Choroid plexus epithelial cell (primary cell): ENCODE data around the gene GPSM3.
A peak's percentile ranks its signal among the peaks of the same experiment; 100 is the strongest.

Source experiments
- DNase-seq: peaks from one replicate; pipeline ENCODE4 v3.0.0-alpha.2; 2010; ENCODE audit warnings: low read depth
- H3K4me3 ChIP-seq: 2 replicates; pipeline ENCODE4 v1.5.1; 2011; ENCODE audit warnings: low read depth, mild to moderate bottlenecking, control low read depth, low read length, moderate library complexity
- TF ChIP-seq, protein P1 (sequence below): conservative IDR thresholded peaks from 2 replicates; pipeline ENCODE4 v1.5.1; 2011; ENCODE audit warnings: low read depth, mild to moderate bottlenecking, control low read depth, inconsistent platforms, low read length, moderate library complexity

GPSM3 gene

DNA sequence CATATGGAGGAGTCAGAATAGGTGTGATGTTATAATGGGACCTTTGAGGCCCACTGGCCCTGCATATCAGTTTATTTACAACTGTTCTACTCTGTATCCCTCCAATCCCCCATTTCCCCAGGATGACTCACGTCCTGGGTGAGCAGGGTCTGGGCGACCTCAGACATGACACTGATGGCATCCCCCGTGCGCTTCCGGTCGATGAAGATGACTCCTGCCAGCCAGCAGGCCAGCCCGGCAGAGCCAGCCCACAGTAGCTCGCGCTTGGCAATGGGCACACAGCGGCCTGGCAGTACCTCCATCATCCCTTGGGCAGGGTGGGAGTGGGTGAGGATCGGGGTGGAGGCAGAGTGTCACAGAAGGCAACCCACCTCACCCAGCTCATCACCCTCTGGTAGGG is 22.1 kb downstream of the GPSM3 start:
- no peak for DNase-seq
- TF ChIP-seq, protein P1, sequence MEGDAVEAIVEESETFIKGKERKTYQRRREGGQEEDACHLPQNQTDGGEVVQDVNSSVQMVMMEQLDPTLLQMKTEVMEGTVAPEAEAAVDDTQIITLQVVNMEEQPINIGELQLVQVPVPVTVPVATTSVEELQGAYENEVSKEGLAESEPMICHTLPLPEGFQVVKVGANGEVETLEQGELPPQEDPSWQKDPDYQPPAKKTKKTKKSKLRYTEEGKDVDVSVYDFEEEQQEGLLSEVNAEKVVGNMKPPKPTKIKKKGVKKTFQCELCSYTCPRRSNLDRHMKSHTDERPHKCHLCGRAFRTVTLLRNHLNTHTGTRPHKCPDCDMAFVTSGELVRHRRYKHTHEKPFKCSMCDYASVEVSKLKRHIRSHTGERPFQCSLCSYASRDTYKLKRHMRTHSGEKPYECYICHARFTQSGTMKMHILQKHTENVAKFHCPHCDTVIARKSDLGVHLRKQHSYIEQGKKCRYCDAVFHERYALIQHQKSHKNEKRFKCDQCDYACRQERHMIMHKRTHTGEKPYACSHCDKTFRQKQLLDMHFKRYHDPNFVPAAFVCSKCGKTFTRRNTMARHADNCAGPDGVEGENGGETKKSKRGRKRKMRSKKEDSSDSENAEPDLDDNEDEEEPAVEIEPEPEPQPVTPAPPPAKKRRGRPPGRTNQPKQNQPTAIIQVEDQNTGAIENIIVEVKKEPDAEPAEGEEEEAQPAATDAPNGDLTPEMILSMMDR, result no peak
- no peak overlapping the region for H3K4me3 ChIP-seq

DNA sequence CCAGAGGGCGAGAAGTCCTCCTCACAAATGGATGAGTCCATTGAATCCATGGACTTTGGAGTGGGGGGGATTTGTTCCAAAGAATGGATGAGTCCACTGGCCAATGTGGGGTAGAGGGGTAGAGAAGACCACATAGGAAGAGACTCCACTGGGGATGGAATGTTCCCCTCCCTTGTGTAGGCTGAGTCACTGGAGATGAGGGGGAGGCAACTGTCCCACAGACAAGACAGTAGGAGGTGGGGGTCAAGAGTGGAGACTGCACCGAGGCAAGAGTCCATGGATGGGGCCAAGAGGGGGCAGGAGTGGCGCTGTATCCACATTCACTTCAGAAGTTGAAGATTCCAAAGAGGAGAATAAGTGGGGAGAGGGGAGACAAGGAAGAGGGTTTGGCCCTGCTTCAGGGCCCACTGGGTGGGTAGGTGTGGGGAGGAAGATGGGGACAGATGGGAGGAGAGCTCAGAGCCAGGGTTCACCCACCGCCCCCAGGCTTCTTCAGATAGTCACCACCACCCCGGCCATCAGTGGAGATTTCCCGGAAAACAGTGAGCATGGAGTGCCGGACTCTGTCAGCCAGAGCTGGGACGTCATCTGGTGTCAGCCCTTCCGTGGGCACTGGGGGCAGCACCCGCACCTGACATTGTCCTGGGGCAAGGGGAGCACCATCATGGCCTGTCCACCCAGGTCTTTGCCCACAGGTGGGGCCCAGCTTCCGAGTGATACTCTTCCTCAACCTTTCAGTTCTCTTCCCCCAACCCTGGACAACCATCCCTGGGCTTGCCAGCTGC is 23.4 kb downstream of the GPSM3 start:
- H3K4me3 ChIP-seq, result no peak overlapping the region
- TF ChIP-seq, protein P1, result peak; percentile 1
- peak; percentile 28 for DNase-seq

DNA sequence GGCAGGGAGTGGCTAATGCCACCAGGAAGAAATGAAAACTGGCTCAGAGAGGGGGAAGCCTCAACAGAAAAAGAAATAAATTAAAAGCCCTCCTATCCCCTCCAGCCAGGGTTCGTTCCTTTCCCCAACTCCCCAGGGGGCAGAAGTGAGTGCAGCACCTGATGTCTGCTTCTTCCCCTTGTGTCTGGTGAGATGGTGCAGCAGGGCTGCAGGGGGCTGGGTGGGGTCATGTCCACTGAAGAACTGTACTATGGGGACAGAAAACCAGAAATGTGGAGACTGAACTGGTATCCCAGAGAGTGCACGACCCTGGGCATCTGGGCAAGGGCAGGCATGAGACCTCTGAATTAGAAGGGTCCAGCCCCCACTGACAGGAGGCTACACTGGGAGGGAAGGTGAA is 24.1 kb downstream of the GPSM3 start:
- no peak overlapping the region for H3K4me3 ChIP-seq
- DNase-seq, result no peak
- TF ChIP-seq, protein P1, result no peak

DNA sequence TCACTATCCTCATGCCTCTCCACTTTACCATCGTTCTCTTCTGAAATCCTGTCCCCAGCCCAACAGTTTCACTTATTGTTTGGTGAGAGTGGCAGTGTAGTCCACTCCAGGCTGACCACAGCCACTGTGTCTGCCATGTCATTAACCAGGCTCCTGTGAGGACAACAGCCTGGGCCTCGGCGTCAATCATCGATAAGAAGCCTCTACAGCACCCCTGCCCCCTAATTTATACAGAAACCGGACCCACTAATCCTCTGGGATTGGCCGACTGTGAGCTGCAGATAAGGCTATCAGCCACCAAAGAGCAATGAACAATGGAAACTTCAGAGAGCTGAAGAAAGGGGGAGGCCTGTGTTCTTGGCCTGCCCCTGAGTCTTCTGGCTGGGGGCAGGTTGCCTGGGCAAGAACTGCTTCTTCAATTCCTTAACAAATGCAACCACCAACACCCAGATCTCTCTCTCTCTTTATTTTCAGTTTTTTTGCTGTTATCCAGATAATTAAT is 24.6 kb downstream of the GPSM3 start:
- no peak for DNase-seq
- TF ChIP-seq, protein P1, result no peak
- no peak overlapping the region for H3K4me3 ChIP-seq

DNA sequence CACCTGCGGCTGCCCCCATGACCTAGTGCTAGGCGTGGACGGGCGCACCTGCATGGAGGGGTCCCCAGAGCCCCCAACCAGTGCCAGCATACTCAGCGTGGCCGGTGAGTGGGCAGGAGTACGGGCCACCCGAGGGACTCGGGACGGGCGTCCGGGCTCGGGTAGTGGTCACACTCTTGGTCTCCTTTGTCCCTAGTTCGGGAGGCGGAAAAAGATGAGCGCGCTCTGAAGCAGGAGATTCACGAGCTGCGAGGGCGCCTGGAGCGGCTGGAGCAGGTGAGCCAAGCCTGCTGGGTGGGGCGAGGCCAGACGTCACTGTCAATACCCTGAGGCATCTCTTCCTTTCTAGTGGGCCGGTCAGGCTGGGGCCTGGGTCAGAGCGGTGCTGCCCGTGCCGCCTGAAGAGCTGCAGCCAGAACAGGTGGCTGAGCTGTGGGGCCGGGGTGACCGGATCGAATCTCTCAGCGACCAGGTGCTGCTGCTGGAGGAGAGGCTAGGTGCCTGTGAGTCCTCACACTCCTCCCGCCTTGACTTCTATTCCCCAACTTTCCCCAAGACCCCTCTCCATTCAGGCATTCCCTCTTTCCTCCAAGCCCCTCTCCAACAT is 25.2 kb downstream of the GPSM3 start:
- no peak for DNase-seq
- H3K4me3 ChIP-seq, result no peak overlapping the region
- TF ChIP-seq, protein P1, result no peak

DNA sequence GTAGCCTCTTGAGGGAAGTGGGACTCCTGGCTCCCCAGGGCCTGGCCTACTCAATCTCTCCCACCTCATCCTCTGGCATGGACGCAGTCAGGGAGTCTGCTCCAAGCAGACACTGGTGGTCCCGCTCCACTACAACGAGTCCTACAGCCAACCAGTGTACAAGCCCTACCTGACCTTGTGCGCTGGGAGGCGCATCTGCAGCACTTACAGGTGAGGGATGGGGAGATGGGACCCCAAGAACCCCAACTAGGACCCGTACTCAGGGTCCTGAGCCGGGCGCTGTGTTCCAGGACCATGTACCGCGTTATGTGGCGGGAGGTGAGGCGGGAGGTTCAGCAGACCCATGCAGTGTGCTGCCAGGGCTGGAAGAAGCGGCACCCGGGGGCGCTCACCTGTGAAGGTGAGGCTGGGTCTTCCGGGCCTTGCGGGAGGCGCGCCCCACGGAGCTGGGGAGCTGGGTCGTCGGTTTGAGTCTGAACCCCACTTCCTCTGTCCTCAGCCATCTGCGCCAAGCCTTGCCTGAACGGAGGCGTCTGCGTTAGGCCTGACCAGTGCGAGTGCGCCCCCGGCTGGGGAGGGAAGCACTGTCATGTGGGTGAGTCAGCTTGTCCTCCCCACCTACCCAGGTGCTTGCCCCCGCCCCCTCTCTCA is 25.9 kb downstream of the GPSM3 start:
- TF ChIP-seq, protein P1, result peak; percentile 29
- H3K4me3 ChIP-seq, result no peak overlapping the region
- no peak for DNase-seq
